SH-SY5Y (cell line): Measurements from ENCODE around the gene ATP2B2.

Source experiments
- GATA2 ChIP-seq: IDR thresholded peaks from 2 replicates; pipeline ENCODE4 v1.6.1; 2011; ENCODE audit warnings: mild to moderate bottlenecking, low read depth, low read length
- GATA3 ChIP-seq: IDR thresholded peaks from 2 replicates; pipeline ENCODE4 v1.6.1; 2011; ENCODE audit warnings: low read depth, mild to moderate bottlenecking, low read length, moderate library complexity

DNA sequence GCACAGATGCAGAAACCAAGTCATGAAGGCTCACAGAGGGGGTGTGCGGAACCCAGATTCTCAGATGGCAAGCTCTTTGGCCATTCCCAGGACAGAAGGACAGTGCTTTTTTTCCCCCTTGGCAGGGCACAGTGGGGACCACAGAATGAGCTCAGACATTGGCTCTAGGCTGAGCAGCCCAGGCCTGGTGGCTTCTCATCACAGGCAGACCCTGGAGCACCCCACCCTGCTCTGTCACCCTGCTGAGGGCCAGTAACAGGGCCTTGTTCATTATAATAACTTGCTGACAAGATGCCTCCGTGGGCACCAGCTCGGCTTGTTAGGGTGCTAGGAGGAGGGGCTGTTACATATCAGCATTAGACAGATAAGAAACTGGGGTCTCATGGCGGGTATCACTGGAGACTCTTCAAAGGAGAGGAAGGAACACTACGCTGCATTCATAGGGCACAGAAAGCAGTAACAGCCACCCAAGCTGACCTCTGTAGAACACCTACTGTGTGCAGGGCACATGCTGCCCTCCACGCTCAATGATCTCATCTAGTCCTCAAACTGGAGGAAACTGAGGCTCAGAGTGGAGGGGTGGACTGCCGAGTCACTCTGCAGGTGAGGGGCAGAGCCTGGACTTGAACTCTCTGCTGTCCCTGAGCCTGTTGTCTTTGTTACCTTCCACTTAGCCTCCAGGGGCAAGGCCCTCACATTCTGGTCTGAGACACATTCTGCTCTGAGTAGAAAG is 114.6 kb downstream of the ATP2B2 start:
- TF ChIP-seq GATA2 (no peak), GATA3 (no peak)
